K562 (cell line): ENCODE data around the gene PRRT2. TPM values are rescaled to one million over a fixed set of nuclear protein-coding genes. Genes with fewer than 3 reads are reported as not detected.

ENCODE experiments used
- ATAC-seq: fragments of 200-7000 bp; cut with Tn5 transposase; 3 replicates; pipeline ENCODE4 v1.9.1; 2020; ENCODE audit warnings: moderate library complexity
- BruUV-seq: library from RNA; stranded (reverse); fragments of 400-500 nt; replicated peaks from 2 replicates; lab custom pipeline; 2021; lab: Mats Ljungman, UMichigan
- CTCF ChIA-PET: fragments of 300-600 bp; formaldehyde crosslinking; extraction: SDS; loops from one replicate; lab custom pipeline; 2021; ENCODE audit warnings: low intra/inter-chr PET ratio; lab: Yijun Ruan, JAX
- POLR2A ChIA-PET: fragments of 300-600, 350-650 bp; sonication (Branson Sonifier 250); formaldehyde crosslinking; extraction: SDS; loops from one replicate; lab custom pipeline; 2021; ENCODE audit warnings: antibody characterized with exemption, inconsistent platforms; lab: Yijun Ruan, JAX
- DNase-seq, 4 experiments: peaks; one replicate each; pipeline versions ENCODE4 v3.0.0 to v3.0.0-alpha.2; 2011 to 2018; ENCODE audit warnings: low spot score in 3 of 4, mixed read lengths in 3 of 4; ENCODE audit errors: extremely low read depth in 1 of 4
- FAIRE-seq: peaks from 2 replicates; lab custom pipeline; 2011; peaks lifted over from hg19 to GRCh38; lab: Jason Lieb, UNC
- H2AFZ ChIP-seq: 2 replicates; pipeline ENCODE4 v1.6.0; 2011; ENCODE audit warnings: low read depth, low read length, control low read depth, inconsistent platforms
- H3K27ac ChIP-seq: fragments of 200-600 bp; 3 replicates; pipeline ENCODE4 v1.8.0; 2011; ENCODE audit warnings: low read depth, mild to moderate bottlenecking, control low read depth, inconsistent platforms, low read length, moderate library complexity, mixed read lengths; ENCODE audit errors: extremely low read depth
- H3K27me3 ChIP-seq, 2 experiments: fragments of 300-600 bp in 1 of 2; 2 replicates in 1 of 2; 3 replicates in 1 of 2; pipeline versions ENCODE4 v1.6.0 to v1.8.0; 2011; ENCODE audit warnings: inconsistent platforms in 2 of 2, low read length in 2 of 2, mild to moderate bottlenecking in 1 of 2, mixed read lengths in 1 of 2, moderate library complexity in 1 of 2; ENCODE audit not compliant: control insufficient read depth in 2 of 2, insufficient read depth in 2 of 2
- H3K36me3 ChIP-seq: fragments of 300-600 bp; 3 replicates; pipeline ENCODE4 v1.8.0; 2011; ENCODE audit warnings: mild to moderate bottlenecking, low read length, inconsistent platforms; ENCODE audit not compliant: control insufficient read depth, insufficient read depth
- H3K4me1 ChIP-seq, 2 experiments: fragments of 200-600 bp in 1 of 2; replicated peaks in 1 of 2; 2 replicates in 1 of 2; 3 replicates in 1 of 2; pipeline versions ENCODE4 v1.5.1 to v1.8.0; 2011; ENCODE audit warnings: inconsistent platforms in 2 of 2, low read length in 2 of 2, mild to moderate bottlenecking in 1 of 2, mixed read lengths in 1 of 2, moderate library complexity in 1 of 2; ENCODE audit not compliant: control insufficient read depth in 2 of 2, insufficient read depth in 2 of 2
- H3K4me2 ChIP-seq: 2 replicates; pipeline ENCODE4 v1.6.1; 2011; ENCODE audit warnings: low read length, control low read depth, inconsistent platforms, mixed read lengths; ENCODE audit not compliant: insufficient read depth
- H3K4me3 ChIP-seq: fragments of 200-600 bp; sonication (generic), shearing (Covaris generic); 2 replicates; pipeline ENCODE4 v1.5.1; 2016; ENCODE audit warnings: control low read depth, inconsistent platforms
- H3K79me2 ChIP-seq: fragments of 200-600 bp; 3 replicates; pipeline ENCODE4 v1.8.0; 2011; ENCODE audit warnings: low read length, inconsistent platforms; ENCODE audit not compliant: control insufficient read depth, insufficient read depth
- H3K9ac ChIP-seq, 2 experiments: 2 replicates each; pipeline versions ENCODE4 v1.6.0 to v1.6.1; 2011; ENCODE audit warnings: low read depth in 2 of 2, low read length in 2 of 2, control low read depth in 1 of 2, inconsistent platforms in 1 of 2, mild to moderate bottlenecking in 1 of 2, mixed read lengths in 1 of 2; ENCODE audit not compliant: insufficient read depth in 1 of 2
- H3K9me1 ChIP-seq: one replicate; pipeline ENCODE4 v1.6.0; 2011; ENCODE audit warnings: inconsistent platforms, mild to moderate bottlenecking, low read length, moderate library complexity; ENCODE audit not compliant: control insufficient read depth, insufficient read depth
- H3K9me3 ChIP-seq: replicated peaks from 2 replicates; pipeline ENCODE4 v1.5.1; 2011; ENCODE audit warnings: low read depth, low read length, inconsistent platforms; ENCODE audit not compliant: control insufficient read depth, insufficient read depth
- H4K20me1 ChIP-seq: replicated peaks from 2 replicates; pipeline ENCODE4 v1.6.1; 2011; ENCODE audit warnings: low read length, inconsistent platforms, mixed read lengths; ENCODE audit not compliant: control insufficient read depth, insufficient read depth
- BCOR ChIP-seq: fragments of 450-650 bp; IDR thresholded peaks from 2 replicates; pipeline ENCODE4 v1.6.1; 2016
- CHCHD3 ChIP-seq: fragments of 250-450 bp; sonication (Bioruptor Pico); IDR thresholded peaks from 2 replicates; pipeline ENCODE4 v2.1.2; 2022; ENCODE audit warnings: mild to moderate bottlenecking
- ERF ChIP-seq: fragments of 450-650 bp; formaldehyde crosslinking; IDR thresholded peaks from 2 replicates; pipeline ENCODE4 v1.4.0; 2020; ENCODE audit warnings: mild to moderate bottlenecking, mixed read lengths
- FOSL1 ChIP-seq: fragments of 200-800 bp; sonication (Bioruptor generic); conservative IDR thresholded peaks from 2 replicates; pipeline ENCODE4 v1.6.1; 2016; ENCODE audit warnings: missing genetic modification characterization, missing compliant biosample characterization
- POLR2AphosphoS5 ChIP-seq: IDR thresholded peaks from 2 replicates; pipeline ENCODE4 v1.6.1; 2011; ENCODE audit warnings: mild to moderate bottlenecking, low read depth, low read length, moderate library complexity; ENCODE audit not compliant: control insufficient read depth, insufficient read depth
- PRMT5 ChIP-seq: sonication (generic); formaldehyde crosslinking; IDR thresholded peaks from 2 replicates; pipeline ENCODE4 v1.5.0; 2020; ENCODE audit warnings: missing genetic modification reagents
- THRAP3 ChIP-seq: fragments of 450-650 bp; IDR thresholded peaks from 2 replicates; pipeline ENCODE4 v1.6.1; 2016; ENCODE audit warnings: mild to moderate bottlenecking, inconsistent platforms, borderline replicate concordance
- ZNF197 ChIP-seq: fragments of 200-800 bp; sonication (Bioruptor generic); IDR thresholded peaks from 2 replicates; pipeline ENCODE4 v1.6.1; 2016; ENCODE audit warnings: low read depth, missing genetic modification characterization, missing compliant biosample characterization
- WGBS: fragments of 100-300 bp; shearing (Covaris generic); methylation state at CpG from one replicate; pipeline ENCODE4 v1.1.6; 2016; ENCODE audit warnings: low coverage, mixed read lengths; ENCODE audit not compliant: insufficient coverage; ENCODE audit errors: missing lambda C conversion rate; 5-methylcytosine and 5-hydroxymethylcytosine counted together
- in situ Hi-C: fragments of 300-500 bp; cut with MboI; formaldehyde crosslinking; loops from 4 replicates; pipeline ENCODE4 v1.15.0; 2018; ENCODE audit warnings: inconsistent platforms, mixed read lengths
- intact Hi-C: fragments of 100-400 bp; cut with micrococcal nuclease; formaldehyde crosslinking; loops from 2 replicates; pipeline ENCODE4 v1.14.2; 2022
- polyA plus RNA-seq, 8 experiments: library from polyadenylated mRNA; depleted of rRNA in 4 of 8; stranded (reverse) in 5 of 8; unstranded in 3 of 8; fragments of >200 nt; fragmentation: Nextera tagmentation in 2 of 8; fragmentation: Illumina TruSeq in 1 of 8; extraction: Ambion mirVana in 2 of 8; extraction: Trizol in 1 of 8; gene quantifications; 2 replicates each; pipeline versions ENCODE4 v1.2.1 to v1.2.3, GENCODE V29; 2011 to 2014; ENCODE audit warnings: inconsistent platforms in 1 of 8, missing spikeins in 1 of 8
- total RNA-seq, 7 experiments: library from RNA; depleted of rRNA in 6 of 7; stranded (reverse); fragments of >200 nt in 6 of 7; fragmentation: Illumina TruSeq in 2 of 7; extraction: Trizol in 2 of 7; gene quantifications; 2 replicates each; pipeline versions ENCODE4 v1.2.1 to v1.2.3, GENCODE V29; 2011 to 2021; ENCODE audit warnings: low replicate concordance in 1 of 7
- TF ChIP-seq, protein P1 (sequence below): fragments of 200-800 bp; sonication (Bioruptor generic); IDR thresholded peaks from 2 replicates; pipeline ENCODE4 v1.6.1; 2017; ENCODE audit warnings: missing genetic modification characterization, missing compliant biosample characterization
- TF ChIP-seq, protein P2 (sequence below): fragments of 250-450 bp; sonication (Bioruptor Pico); IDR thresholded peaks from 2 replicates; pipeline ENCODE4 v1.4.0; 2020; ENCODE audit warnings: borderline replicate concordance

The PRRT2 gene
- total and polyA plus RNA-seq, 9 of the 15 experiments (the other 6 are each of a cell fraction or from before 2014, with no cell fraction given): 0.11 to 1.0 (median 0.42) TPM; not detected in 2

DNA sequence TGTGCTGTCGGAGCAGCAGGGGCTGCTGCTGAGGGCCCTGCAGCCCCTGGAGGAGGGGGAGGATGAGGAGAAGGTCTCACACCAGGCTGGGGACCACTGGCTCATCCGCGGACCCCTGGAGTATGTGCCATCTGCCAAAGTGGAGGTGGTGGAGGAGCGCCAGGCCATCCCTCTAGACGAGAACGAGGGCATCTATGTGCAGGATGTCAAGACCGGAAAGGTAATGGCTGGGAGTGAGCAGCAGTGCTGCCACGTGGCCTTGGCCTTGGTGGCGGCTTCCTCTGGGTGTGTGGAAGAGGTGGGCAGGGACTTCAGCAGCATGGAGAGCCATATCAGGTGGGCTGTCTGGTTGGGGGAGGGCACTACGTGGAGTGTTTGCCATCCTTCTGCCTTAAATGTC, 28.2 kb downstream of the PRRT2 start:
- H3K27ac ChIP-seq: no peak overlapping the region
- no peak overlapping the region for H2AFZ ChIP-seq
- WGBS: 45% methylated on average over 7 of the region's 10 CpGs
- 0 out of 5 replicates have a peak, but pooled peaks cover 0 to 4% of the 10 kb centered on the region in 2 experiments for H3K27me3 ChIP-seq
- in situ Hi-C loops (no loop called here), intact Hi-C loops (no loop called here)
- CTCF ChIA-PET: no interaction called here
- POLR2A ChIA-PET: interaction anchor here (2.1 kb wide), 1 partner anchor 10 kb away, joined by 4 read pairs; no protein-coding TSS in a partner anchor
- H3K4me2 ChIP-seq: no peak overlapping the region
- no peaks in the 10 kb centered on the region for H3K79me2 ChIP-seq
- no peak overlapping the region for H3K4me3 ChIP-seq
- TF ChIP-seq BCOR (no peak), CHCHD3 (CRISPR knock-in tag) (no peak), PRMT5 (no peak)
- DNase-seq (no peak), ATAC-seq (no peak), FAIRE-seq (no peak)
- peaks cover 0 to 27% of the 10 kb centered on the region in 2 experiments; a peak in 2 of 5 replicates for H3K4me1 ChIP-seq
- no peaks in the 10 kb centered on the region for H3K36me3 ChIP-seq
- H4K20me1 ChIP-seq: no peaks in the 10 kb centered on the region
- H3K9ac ChIP-seq: peak overlapping the region in 1 of 2 experiments; percentile 65; a peak in 2 of 4 replicates
- no TSS peak for BruUV-seq
- no peaks in the 10 kb centered on the region for H3K9me1 ChIP-seq
- no peaks in the 10 kb centered on the region for H3K9me3 ChIP-seq

DNA sequence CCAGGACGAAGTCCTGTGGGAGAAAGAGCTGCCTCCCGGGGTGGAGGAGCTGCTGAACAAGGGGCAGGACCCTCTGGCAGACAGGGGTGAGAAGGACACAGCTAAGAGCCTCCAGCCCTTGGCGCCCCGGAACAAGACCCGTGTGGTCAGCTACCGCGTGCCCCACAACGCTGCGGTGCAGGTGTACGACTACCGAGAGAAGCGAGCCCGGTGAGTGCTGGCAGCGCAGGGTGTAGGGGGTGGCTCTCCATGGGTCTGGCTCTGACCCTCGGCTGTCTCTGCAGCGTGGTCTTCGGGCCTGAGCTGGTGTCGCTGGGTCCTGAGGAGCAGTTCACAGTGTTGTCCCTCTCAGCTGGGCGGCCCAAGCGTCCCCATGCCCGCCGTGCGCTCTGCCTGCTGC, 29.6 kb downstream of the PRRT2 start:
- DNase-seq: no peak
- H4K20me1 ChIP-seq: no peaks in the 10 kb centered on the region
- FAIRE-seq: no peak
- no peaks in the 10 kb centered on the region for H3K79me2 ChIP-seq
- no peaks in the 10 kb centered on the region for H3K9me1 ChIP-seq
- BruUV-seq: no TSS peak
- ATAC-seq: no peak
- no peaks in the 10 kb centered on the region for H3K36me3 ChIP-seq
- ChIA-PET POLR2A (interaction anchor here (0.7 to 2.1 kb wide), 3 partner anchors 9 to 113 kb away, joined by 3 to 4 read pairs (median 3); no protein-coding TSS in a partner anchor), CTCF (no interaction called here)
- H3K9ac ChIP-seq: no peak overlapping the region; a peak in 1 of 4 replicates
- H3K4me2 ChIP-seq: no peak overlapping the region
- no peak overlapping the region for H2AFZ ChIP-seq
- no peak overlapping the region for H3K4me3 ChIP-seq
- H3K27ac ChIP-seq: no peak overlapping the region
- in situ Hi-C loops: no loop called here
- H3K4me1 ChIP-seq: peaks cover 0 to 34% of the 10 kb centered on the region in 2 experiments; a peak in 2 of 5 replicates
- intact Hi-C loops: no loop called here
- H3K9me3 ChIP-seq: no peaks in the 10 kb centered on the region
- 0 out of 5 replicates have a peak, but pooled peaks cover 0 to 4% of the 10 kb centered on the region in 2 experiments for H3K27me3 ChIP-seq
- WGBS: 54% methylated on average over 23 of the region's 23 CpGs
- no peak for TF ChIP-seq ZNF197 (CRISPR knock-in tag)
- no peak for TF ChIP-seq FOSL1
- TF ChIP-seq, protein P1, sequence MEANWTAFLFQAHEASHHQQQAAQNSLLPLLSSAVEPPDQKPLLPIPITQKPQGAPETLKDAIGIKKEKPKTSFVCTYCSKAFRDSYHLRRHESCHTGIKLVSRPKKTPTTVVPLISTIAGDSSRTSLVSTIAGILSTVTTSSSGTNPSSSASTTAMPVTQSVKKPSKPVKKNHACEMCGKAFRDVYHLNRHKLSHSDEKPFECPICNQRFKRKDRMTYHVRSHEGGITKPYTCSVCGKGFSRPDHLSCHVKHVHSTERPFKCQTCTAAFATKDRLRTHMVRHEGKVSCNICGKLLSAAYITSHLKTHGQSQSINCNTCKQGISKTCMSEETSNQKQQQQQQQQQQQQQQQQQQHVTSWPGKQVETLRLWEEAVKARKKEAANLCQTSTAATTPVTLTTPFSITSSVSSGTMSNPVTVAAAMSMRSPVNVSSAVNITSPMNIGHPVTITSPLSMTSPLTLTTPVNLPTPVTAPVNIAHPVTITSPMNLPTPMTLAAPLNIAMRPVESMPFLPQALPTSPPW (CRISPR knock-in tag): no peak
- no peak for TF ChIP-seq THRAP3
- no peak for TF ChIP-seq POLR2AphosphoS5
- TF ChIP-seq, protein P2, sequence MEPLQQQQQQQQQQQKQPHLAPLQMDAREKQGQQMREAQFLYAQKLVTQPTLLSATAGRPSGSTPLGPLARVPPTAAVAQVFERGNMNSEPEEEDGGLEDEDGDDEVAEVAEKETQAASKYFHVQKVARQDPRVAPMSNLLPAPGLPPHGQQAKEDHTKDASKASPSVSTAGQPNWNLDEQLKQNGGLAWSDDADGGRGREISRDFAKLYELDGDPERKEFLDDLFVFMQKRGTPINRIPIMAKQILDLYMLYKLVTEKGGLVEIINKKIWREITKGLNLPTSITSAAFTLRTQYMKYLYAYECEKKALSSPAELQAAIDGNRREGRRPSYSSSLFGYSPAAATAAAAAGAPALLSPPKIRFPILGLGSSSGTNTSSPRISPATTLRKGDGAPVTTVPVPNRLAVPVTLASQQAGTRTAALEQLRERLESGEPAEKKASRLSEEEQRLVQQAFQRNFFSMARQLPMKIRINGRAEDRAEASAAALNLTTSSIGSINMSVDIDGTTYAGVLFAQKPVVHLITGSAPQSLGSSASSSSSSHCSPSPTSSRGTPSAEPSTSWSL (CRISPR knock-in tag): no peak
- TF ChIP-seq ERF (CRISPR knock-in tag): no peak
